ENCODE data around the gene COMMD6. TPM values are rescaled to one million over a fixed set of nuclear protein-coding genes. Genes with fewer than 3 reads are reported as not detected.

Gene COMMD6
- total RNA-seq, 1 donor from 2014 or later = 100 TPM

GRCh38 chr13:75485286-75486062 lies 52.2 kb downstream of the COMMD6 start:
- no peak for DNase-seq
- Mint-ChIP-seq H3K27ac (peak overlapping the region; percentile 89), H3K4me1 (peaks cover 45% of the 10 kb centered on the region), H3K9me3 (no peaks in the 10 kb centered on the region), H3K4me3 (peak overlapping the region; percentile 50), H3K27me3 (peaks cover 28% of the 10 kb centered on the region), H3K36me3 (ENCODE audit: low read depth) (peaks cover 3% of the 10 kb centered on the region)
- intact Hi-C loops (cut with micrococcal nuclease) = loop anchor here (1.0 to 5.0 kb wide), 6 partner anchors 51 to 1768 kb away; partner anchors contain the start of genes COMMD6 and LMO7

- Mint-ChIP-seq H3K4me3 (peak overlapping the region; percentile 99), H3K4me1 (peaks cover 39% of the 10 kb centered on the region), H3K9me3 (no peaks in the 10 kb centered on the region), H3K36me3 (ENCODE audit: low read depth) (peaks cover 5% of the 10 kb centered on the region), H3K27ac (peak overlapping the region; percentile 86), H3K27me3 (peaks cover 51% of the 10 kb centered on the region)
- intact Hi-C loops (cut with micrococcal nuclease) = loop anchor here (1.0 to 5.0 kb wide), 6 partner anchors 8 to 1845 kb away; partner anchors contain the start of genes KLF12, MYCBP2 and UCHL3
- no peak for DNase-seq
Observed at GRCh38 chr13:75482820-75483079, 54.9 kb downstream of the COMMD6 start.

GRCh38 chr13:75482070-75482819 lies 55.4 kb downstream of the COMMD6 start, which contains the start of gene TBC1D4:
TSS of gene TBC1D4 (minus strand) at chr13:75482169. CDS start at chr13:75481767, 402 bp downstream.
- H3K27ac Mint-ChIP-seq = peak within 1 kb of the TSS; percentile 86
- H3K27me3 Mint-ChIP-seq = peaks cover 47% of the 10 kb centered on the region

DNA sequence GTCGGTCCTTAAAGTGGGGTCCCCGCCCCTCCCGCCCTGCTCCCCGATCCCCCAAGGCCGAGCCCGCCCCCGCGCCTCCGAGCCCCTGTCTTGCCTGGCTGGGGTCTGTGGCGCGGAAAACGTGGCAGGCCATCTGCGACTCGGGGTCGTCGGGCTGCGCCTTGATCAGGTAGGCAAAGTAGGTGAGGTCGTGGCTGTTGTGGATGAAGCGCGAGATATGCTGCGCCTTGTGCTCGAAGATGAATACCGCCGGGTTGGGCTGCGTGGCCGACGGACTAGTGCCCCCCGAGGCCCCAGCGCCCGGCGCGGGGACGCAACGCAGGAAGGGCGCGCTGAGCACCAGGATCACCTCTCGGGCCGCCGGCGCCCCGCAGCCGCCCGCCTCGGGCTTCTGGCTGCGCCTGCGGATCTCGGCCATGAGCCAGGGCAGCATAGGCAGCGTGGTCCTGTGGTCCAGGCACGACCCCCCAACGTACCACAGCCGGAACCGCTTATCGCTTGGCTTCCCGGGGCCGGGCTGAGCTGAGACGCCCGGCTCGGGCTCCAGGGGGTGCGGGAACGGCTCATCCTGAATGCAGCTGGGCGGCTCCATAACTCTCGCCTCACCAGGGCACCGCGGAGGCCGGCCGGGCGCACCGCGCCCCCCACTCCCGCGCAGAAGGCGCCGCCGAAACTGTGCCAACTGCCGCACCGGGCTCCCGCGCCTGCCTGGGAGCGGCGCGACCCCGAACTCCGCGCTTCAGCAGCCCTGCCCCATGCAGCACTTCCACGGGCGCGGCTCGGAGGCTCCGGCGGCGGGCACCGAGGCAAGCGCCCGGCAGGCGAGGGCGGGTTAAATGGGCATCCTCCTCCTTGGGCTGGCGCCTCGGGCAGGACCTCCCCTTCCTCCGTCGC lies 56.2 kb downstream of the COMMD6 start:
- H3K27me3 Mint-ChIP-seq = peaks cover 53% of the 10 kb centered on the region
- intact Hi-C loops (cut with micrococcal nuclease) = loop anchor here (1.0 to 5.0 kb wide), 6 partner anchors 9 to 1846 kb away; partner anchors contain the start of genes KLF12, MYCBP2 and UCHL3
- peaks cover 5% of the 10 kb centered on the region for H3K36me3 Mint-ChIP-seq (ENCODE audit: low read depth)

More at GRCh38 chr13:75482070-75482819, 55.4 kb downstream of the COMMD6 start, which contains the start of gene TBC1D4:
- peak; percentile 87 for DNase-seq
- no peaks in the 10 kb centered on the region for H3K9me3 Mint-ChIP-seq
- peaks cover 36% of the 10 kb centered on the region for H3K4me1 Mint-ChIP-seq
- H3K4me3 Mint-ChIP-seq = peak within 1 kb of the TSS; percentile 99
- intact Hi-C loops (cut with micrococcal nuclease) = loop anchor here (1.0 to 5.0 kb wide), 6 partner anchors 8 to 1845 kb away; partner anchors contain the start of genes KLF12, MYCBP2 and UCHL3
- peaks cover 5% of the 10 kb centered on the region for H3K36me3 Mint-ChIP-seq (ENCODE audit: low read depth)

DNA sequence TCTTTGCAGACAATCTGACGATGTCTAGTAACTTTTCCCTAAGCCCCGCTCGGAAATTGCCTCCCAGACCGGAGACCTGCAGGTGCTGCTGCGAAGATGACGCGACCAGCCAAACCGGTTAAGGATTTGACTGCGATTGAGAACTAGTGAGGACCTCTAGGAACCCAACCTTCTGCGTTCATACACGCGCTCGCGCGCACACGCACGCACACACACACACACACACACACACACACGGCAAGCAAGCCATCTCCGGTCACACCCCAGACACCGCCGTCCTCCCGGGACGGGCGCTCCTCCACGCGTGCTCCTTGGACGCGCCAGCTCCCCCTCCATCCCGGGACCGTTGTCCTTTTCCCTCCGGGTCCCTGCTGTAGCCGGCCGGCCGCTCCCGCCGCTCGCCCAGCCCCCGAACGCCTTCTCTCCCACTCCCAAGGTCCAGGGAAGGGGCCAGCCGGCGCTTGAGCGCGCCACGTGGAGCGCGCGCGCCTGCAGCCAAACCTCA lies 56.9 kb downstream of the COMMD6 start:
- Mint-ChIP-seq H3K4me3 (peak overlapping the region; percentile 90), H3K4me1 (peaks cover 23% of the 10 kb centered on the region), H3K9me3 (no peaks in the 10 kb centered on the region), H3K36me3 (ENCODE audit: low read depth) (peaks cover 5% of the 10 kb centered on the region), H3K27ac (peak overlapping the region; percentile 80), H3K27me3 (peaks cover 52% of the 10 kb centered on the region)
- peak; percentile 73 for DNase-seq
- intact Hi-C loops (cut with micrococcal nuclease) = loop anchor here (5.0 kb wide), 1 partner anchor 1847 kb away; the partner anchor contains the start of gene MYCBP2

More for the DNA sequence above, 56.2 kb downstream of the COMMD6 start:
- Mint-ChIP-seq H3K27ac (peak overlapping the region; percentile 80), H3K4me3 (peak overlapping the region; percentile 99), H3K4me1 (peaks cover 28% of the 10 kb centered on the region), H3K9me3 (no peaks in the 10 kb centered on the region)
- peak; percentile 73 for DNase-seq

DNA sequence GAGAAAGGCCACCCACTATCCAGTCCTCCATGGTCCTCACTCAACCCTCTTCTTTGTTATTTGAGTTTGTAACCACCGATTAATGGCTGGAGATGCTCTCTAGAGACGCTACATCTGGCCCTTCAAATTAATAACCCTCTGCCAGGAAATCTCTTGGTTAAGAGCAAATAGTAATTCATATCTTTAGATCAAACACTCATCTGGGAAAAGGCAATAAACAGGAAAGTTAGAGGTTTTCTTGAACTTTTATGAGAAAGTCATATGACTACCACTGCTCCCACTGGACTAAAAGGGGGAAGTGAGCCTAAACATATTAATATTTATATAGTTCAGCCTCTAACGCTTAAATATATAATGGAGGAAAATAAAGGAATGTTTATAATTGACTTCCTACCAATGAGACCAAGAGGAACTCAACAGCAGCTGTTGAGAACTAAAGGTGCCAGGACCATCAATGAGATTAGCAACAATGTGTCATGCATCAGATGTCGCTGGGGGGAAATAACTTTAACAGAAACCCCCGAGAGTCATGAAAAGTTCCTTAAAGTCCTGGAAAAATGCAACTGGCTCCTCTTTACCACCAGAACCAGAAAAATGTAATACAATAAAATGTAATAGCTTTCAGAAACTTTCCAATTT lies 58.4 kb downstream of the COMMD6 start:
- H3K27me3 Mint-ChIP-seq = peaks cover 50% of the 10 kb centered on the region
- no peak overlapping the region for H3K4me3 Mint-ChIP-seq
- intact Hi-C loops (cut with micrococcal nuclease) = no loop called here

DNA sequence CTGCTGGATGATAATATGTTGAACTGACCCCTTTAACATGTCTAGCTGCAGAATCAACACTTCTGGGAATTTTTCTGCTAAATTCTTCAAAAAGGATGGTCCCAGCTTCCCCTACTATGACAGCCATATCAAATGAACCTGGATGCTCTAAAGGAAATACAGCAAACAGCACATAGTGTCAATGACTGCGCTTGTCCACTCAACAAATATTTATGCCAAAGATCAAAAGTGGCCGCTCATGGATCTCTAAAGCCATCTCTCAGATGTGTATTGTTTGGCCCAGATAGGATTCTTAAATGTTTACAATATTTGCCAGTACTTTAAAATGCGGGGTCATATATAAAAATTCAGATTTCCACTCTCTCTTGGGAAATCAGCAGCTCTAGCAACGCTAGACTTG lies 59.0 kb downstream of the COMMD6 start:
- Mint-ChIP-seq H3K4me1 (peaks cover 15% of the 10 kb centered on the region), H3K9me3 (no peaks in the 10 kb centered on the region), H3K27me3 (peaks cover 47% of the 10 kb centered on the region), H3K36me3 (ENCODE audit: low read depth) (peaks cover 5% of the 10 kb centered on the region), H3K4me3 (no peak overlapping the region), H3K27ac (no peak overlapping the region)
- DNase-seq = no peak
- intact Hi-C loops (cut with micrococcal nuclease) = no loop called here

More for the DNA sequence above, 58.4 kb downstream of the COMMD6 start:
- H3K27ac Mint-ChIP-seq = no peak overlapping the region
- H3K4me1 Mint-ChIP-seq = peaks cover 16% of the 10 kb centered on the region
- no peaks in the 10 kb centered on the region for H3K9me3 Mint-ChIP-seq
- no peak for DNase-seq
- peaks cover 5% of the 10 kb centered on the region for H3K36me3 Mint-ChIP-seq (ENCODE audit: low read depth)

Other genes with a start within 250 kb of the COMMD6 start
- 72.3 and 77.0 TPM in 2 replicates for gene TBC1D4, start 55.7 kb downstream of the COMMD6 start, total RNA-seq
- 43.5 and 50.6 TPM in 2 replicates for gene UCHL3, start 11.9 kb upstream of the COMMD6 start, total RNA-seq
- gene LMO7, start 98.5 kb upstream of the COMMD6 start, total RNA-seq = 4.3 and 5.8 TPM in 2 replicates